ENCODE data around the gene UBE2E2. TPM values are rescaled to one million over a fixed set of nuclear protein-coding genes. Genes with fewer than 3 reads are reported as not detected.

UBE2E2 gene
- polyA plus RNA-seq, 1 donor from 2014 or later: 19.8 TPM

DNA sequence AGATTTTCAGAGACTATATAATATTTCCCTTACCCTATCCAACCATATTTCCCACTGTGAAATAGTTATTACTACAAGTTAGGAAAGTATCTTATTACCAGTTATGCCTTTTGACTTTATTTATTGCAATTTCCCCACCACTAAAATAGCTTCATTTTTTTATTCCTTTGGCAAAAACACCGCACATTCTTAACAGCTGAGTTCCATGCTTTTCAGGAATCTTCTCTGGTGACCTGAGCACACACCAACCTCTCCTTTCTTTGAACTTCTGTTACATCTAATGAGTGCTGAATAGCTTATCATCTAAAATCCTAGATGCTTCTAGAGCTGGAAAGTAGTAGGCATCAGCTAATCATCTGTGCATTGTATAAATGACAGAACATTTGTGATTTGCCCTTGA is 99.1 kb downstream of the UBE2E2 start:
- TF ChIP-seq RAD21 (conservative IDR thresholded peaks at IDR 0.05) (no peak), POLR2AphosphoS5 (IDR thresholded peaks at IDR 0.05) (no peak), EZH2 (IDR thresholded peaks at IDR 0.05; ENCODE audit: borderline replicate concordance, insufficient read depth, low read length, poor library complexity, severe bottlenecking) (no peak), TAF1 (IDR thresholded peaks at IDR 0.05; ENCODE audit: low read depth) (no peak), MXI1 (conservative IDR thresholded peaks at IDR 0.05; ENCODE audit: poor library complexity, severe bottlenecking) (no peak), SMC3 (conservative IDR thresholded peaks at IDR 0.05; ENCODE audit: poor library complexity) (no peak), EP300 (conservative IDR thresholded peaks at IDR 0.05; ENCODE audit: poor library complexity, severe bottlenecking) (no peak)
- TF ChIP-seq, protein P1, sequence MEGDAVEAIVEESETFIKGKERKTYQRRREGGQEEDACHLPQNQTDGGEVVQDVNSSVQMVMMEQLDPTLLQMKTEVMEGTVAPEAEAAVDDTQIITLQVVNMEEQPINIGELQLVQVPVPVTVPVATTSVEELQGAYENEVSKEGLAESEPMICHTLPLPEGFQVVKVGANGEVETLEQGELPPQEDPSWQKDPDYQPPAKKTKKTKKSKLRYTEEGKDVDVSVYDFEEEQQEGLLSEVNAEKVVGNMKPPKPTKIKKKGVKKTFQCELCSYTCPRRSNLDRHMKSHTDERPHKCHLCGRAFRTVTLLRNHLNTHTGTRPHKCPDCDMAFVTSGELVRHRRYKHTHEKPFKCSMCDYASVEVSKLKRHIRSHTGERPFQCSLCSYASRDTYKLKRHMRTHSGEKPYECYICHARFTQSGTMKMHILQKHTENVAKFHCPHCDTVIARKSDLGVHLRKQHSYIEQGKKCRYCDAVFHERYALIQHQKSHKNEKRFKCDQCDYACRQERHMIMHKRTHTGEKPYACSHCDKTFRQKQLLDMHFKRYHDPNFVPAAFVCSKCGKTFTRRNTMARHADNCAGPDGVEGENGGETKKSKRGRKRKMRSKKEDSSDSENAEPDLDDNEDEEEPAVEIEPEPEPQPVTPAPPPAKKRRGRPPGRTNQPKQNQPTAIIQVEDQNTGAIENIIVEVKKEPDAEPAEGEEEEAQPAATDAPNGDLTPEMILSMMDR (IDR thresholded peaks at IDR 0.05; ENCODE audit: poor library complexity, severe bottlenecking): no peak
- no peak overlapping the region for H2AFZ ChIP-seq (ENCODE audit: low read depth, low read length)
- H3F3A ChIP-seq (ENCODE audit: insufficient read depth, low read length, poor library complexity, severe bottlenecking): no peaks in the 10 kb centered on the region
- H3K79me2 ChIP-seq (replicated peaks; ENCODE audit: insufficient read depth, low read length): no peaks in the 10 kb centered on the region
- no peak overlapping the region for H3K4me3 ChIP-seq (ENCODE audit: low read length)
- no peaks in the 10 kb centered on the region for H3K27me3 ChIP-seq (ENCODE audit: insufficient read depth, low read depth, low read length)
- no peaks in the 10 kb centered on the region for H3K36me3 ChIP-seq (ENCODE audit: insufficient read depth, low read length)
- no peak overlapping the region for H3K4me2 ChIP-seq (ENCODE audit: low read length)
- H4K20me1 ChIP-seq (ENCODE audit: insufficient read depth): no peaks in the 10 kb centered on the region
- H3K27ac ChIP-seq (ENCODE audit: low read length): no peak overlapping the region
- H3K9me3 ChIP-seq (ENCODE audit: low read length): no peaks in the 10 kb centered on the region
- H3K9me2 ChIP-seq (ENCODE audit: insufficient read depth, low read length): no peaks in the 10 kb centered on the region
- no peak overlapping the region for H3K9ac ChIP-seq (ENCODE audit: low read length)

DNA sequence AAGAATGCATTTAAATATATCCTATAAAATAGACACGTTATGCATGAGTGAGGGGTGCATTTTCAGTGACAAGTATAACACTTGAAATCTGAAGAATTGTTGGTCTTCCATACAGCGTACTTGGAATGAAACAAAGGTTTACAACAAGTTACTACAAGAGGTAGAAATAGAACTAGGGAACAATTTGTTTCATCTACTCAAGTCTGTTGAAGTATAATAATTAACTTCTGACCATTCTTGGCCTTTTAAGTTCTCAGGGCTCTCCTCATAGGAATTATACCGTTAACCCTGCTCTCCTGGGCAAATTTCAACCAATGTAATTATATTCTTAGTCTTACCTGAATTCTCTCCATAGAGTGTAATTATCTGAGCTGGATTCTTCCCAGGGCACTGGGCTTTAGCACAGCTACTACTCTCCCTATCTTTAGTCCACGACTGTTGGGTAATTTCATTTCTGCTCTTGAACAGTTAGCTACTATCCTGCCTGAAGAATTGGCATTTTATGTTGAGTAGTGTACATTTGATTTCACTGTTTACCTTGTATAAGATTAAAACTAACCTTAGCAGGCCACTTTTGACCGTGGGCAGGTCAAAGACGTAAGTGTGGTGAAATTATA is 100.6 kb downstream of the UBE2E2 start:
- no peaks in the 10 kb centered on the region for H3K9me3 ChIP-seq (ENCODE audit: low read length)
- H4K20me1 ChIP-seq (ENCODE audit: insufficient read depth): no peaks in the 10 kb centered on the region
- H3K27me3 ChIP-seq (ENCODE audit: insufficient read depth, low read depth, low read length): no peaks in the 10 kb centered on the region
- H3K27ac ChIP-seq (ENCODE audit: low read length): no peak overlapping the region
- H3K9ac ChIP-seq (ENCODE audit: low read length): no peak overlapping the region
- H2AFZ ChIP-seq (ENCODE audit: low read depth, low read length): no peak overlapping the region
- H3K36me3 ChIP-seq (ENCODE audit: insufficient read depth, low read length): no peaks in the 10 kb centered on the region
- no peaks in the 10 kb centered on the region for H3K9me2 ChIP-seq (ENCODE audit: insufficient read depth, low read length)
- no peak overlapping the region for H3K4me2 ChIP-seq (ENCODE audit: low read length)
- H3K79me2 ChIP-seq (replicated peaks; ENCODE audit: insufficient read depth, low read length): no peaks in the 10 kb centered on the region
- H3F3A ChIP-seq (ENCODE audit: insufficient read depth, low read length, poor library complexity, severe bottlenecking): no peaks in the 10 kb centered on the region
- TF ChIP-seq POLR2AphosphoS5 (IDR thresholded peaks at IDR 0.05) (no peak), RAD21 (conservative IDR thresholded peaks at IDR 0.05) (no peak), EZH2 (IDR thresholded peaks at IDR 0.05; ENCODE audit: borderline replicate concordance, insufficient read depth, low read length, poor library complexity, severe bottlenecking) (no peak), MXI1 (conservative IDR thresholded peaks at IDR 0.05; ENCODE audit: poor library complexity, severe bottlenecking) (no peak), SMC3 (conservative IDR thresholded peaks at IDR 0.05; ENCODE audit: poor library complexity) (no peak), EP300 (conservative IDR thresholded peaks at IDR 0.05; ENCODE audit: poor library complexity, severe bottlenecking) (no peak), TAF1 (IDR thresholded peaks at IDR 0.05; ENCODE audit: low read depth) (no peak)
- TF ChIP-seq, protein P2, sequence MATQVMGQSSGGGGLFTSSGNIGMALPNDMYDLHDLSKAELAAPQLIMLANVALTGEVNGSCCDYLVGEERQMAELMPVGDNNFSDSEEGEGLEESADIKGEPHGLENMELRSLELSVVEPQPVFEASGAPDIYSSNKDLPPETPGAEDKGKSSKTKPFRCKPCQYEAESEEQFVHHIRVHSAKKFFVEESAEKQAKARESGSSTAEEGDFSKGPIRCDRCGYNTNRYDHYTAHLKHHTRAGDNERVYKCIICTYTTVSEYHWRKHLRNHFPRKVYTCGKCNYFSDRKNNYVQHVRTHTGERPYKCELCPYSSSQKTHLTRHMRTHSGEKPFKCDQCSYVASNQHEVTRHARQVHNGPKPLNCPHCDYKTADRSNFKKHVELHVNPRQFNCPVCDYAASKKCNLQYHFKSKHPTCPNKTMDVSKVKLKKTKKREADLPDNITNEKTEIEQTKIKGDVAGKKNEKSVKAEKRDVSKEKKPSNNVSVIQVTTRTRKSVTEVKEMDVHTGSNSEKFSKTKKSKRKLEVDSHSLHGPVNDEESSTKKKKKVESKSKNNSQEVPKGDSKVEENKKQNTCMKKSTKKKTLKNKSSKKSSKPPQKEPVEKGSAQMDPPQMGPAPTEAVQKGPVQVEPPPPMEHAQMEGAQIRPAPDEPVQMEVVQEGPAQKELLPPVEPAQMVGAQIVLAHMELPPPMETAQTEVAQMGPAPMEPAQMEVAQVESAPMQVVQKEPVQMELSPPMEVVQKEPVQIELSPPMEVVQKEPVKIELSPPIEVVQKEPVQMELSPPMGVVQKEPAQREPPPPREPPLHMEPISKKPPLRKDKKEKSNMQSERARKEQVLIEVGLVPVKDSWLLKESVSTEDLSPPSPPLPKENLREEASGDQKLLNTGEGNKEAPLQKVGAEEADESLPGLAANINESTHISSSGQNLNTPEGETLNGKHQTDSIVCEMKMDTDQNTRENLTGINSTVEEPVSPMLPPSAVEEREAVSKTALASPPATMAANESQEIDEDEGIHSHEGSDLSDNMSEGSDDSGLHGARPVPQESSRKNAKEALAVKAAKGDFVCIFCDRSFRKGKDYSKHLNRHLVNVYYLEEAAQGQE (IDR thresholded peaks at IDR 0.05; ENCODE audit: borderline replicate concordance): no peak
- TF ChIP-seq, protein P1 (IDR thresholded peaks at IDR 0.05; ENCODE audit: poor library complexity, severe bottlenecking): no peak
- H3K4me3 ChIP-seq (ENCODE audit: low read length): no peak overlapping the region
